Peyer's patch (tissue), 4 donors: Measurements from ENCODE around the gene ATRIP.

Experiments
- POLR2A ChIP-seq, 2 donors: fragments of 450-650 bp; IDR thresholded peaks; one replicate each; pipeline ENCODE4 v1.5.1; 2017; ENCODE audit warnings: antibody characterized with exemption in 2 of 2, mild to moderate bottlenecking in 2 of 2, moderate library complexity in 2 of 2
- TF ChIP-seq, protein P1 (sequence below), 6 experiments: fragments of 450-650 bp in 4 of 6; fragments of 200-600 bp in 2 of 6; sonication (generic) in 1 of 6; IDR thresholded peaks; one replicate each; pipeline ENCODE4 v1.5.1; 2017 to 2019; ENCODE audit warnings: antibody characterized with exemption in 6 of 6, mild to moderate bottlenecking in 3 of 6, moderate library complexity in 1 of 6

DNA sequence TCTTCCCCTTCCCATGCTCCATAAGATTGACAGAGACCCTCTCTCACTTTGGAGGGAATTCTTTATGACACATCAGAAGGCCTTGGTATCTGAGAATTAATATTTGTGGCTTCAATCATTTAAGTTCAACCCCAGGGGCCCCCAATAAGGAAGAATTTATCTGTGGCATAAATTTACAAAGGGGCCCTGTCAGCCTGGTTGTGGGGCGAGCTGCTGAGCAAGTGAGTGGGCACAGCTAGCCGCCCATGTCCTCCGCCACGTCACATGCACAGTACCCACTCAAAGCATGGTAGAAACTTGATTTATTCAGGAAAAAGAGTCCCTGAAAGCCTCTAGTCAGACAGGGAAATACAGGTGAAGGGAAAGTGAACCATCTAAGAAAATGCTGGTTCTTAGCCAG is 30.0 kb upstream of the ATRIP start:
- TF ChIP-seq, protein P1, sequence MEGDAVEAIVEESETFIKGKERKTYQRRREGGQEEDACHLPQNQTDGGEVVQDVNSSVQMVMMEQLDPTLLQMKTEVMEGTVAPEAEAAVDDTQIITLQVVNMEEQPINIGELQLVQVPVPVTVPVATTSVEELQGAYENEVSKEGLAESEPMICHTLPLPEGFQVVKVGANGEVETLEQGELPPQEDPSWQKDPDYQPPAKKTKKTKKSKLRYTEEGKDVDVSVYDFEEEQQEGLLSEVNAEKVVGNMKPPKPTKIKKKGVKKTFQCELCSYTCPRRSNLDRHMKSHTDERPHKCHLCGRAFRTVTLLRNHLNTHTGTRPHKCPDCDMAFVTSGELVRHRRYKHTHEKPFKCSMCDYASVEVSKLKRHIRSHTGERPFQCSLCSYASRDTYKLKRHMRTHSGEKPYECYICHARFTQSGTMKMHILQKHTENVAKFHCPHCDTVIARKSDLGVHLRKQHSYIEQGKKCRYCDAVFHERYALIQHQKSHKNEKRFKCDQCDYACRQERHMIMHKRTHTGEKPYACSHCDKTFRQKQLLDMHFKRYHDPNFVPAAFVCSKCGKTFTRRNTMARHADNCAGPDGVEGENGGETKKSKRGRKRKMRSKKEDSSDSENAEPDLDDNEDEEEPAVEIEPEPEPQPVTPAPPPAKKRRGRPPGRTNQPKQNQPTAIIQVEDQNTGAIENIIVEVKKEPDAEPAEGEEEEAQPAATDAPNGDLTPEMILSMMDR (IDR thresholded peaks at IDR 0.05) = no peak
- TF ChIP-seq POLR2A (IDR thresholded peaks at IDR 0.05) = no peak
